Measurements from ENCODE around the gene MPRIP.
"Not testable (repeated sequence)": the region's sequence is repeated elsewhere in the genome, so short reads cannot be mapped to it uniquely, and the experiment has no call there.

MPRIP gene, protein sequence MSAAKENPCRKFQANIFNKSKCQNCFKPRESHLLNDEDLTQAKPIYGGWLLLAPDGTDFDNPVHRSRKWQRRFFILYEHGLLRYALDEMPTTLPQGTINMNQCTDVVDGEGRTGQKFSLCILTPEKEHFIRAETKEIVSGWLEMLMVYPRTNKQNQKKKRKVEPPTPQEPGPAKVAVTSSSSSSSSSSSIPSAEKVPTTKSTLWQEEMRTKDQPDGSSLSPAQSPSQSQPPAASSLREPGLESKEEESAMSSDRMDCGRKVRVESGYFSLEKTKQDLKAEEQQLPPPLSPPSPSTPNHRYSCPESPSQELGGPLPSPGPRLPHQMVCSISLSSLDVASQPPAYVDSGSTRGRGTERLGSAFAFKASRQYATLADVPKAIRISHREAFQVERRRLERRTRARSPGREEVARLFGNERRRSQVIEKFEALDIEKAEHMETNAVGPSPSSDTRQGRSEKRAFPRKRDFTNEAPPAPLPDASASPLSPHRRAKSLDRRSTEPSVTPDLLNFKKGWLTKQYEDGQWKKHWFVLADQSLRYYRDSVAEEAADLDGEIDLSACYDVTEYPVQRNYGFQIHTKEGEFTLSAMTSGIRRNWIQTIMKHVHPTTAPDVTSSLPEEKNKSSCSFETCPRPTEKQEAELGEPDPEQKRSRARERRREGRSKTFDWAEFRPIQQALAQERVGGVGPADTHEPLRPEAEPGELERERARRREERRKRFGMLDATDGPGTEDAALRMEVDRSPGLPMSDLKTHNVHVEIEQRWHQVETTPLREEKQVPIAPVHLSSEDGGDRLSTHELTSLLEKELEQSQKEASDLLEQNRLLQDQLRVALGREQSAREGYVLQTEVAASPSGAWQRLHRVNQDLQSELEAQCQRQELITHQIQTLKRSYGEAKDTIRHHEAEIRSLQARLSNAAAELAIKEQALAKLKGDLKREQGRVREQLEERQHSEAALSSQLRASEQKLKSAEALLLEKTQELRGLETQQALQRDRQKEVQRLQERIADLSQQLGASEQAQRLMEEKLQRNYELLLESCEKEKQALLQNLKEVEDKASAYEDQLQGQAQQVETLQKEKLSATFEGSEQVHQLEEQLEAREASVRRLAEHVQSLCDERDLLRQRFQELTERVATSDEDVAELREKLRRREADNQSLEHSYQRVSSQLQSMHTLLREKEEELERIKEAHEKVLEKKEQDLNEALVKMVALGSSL (N-terminal part only)

DNA sequence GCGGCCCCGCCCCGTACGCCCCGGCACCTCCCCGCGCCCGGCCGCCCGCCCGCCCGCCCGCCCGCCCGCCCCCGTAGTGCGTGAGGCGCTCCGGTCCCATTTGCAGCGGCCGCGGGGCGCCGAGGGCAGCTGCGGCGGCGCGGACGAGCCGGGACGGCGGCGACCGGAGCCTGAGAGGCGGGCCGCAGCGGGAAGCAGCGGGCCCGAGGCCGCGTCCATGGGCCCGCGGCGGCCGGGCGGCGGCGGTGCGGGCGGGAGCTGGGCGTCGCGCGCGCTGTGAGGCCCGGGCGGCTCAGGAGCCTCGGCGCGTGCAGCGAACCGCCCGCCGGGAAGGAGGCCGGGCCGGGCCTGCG lies at the start of gene MPRIP:
MPRIP (plus strand) TSS at position 74 of the 353 bp plus-strand sequence. CDS start 392 bp downstream, outside the sequence.
- H3K4me3 ChIP-seq (ENCODE audit: control insufficient read depth, low read depth, low read length), result peak within 1 kb of the TSS; percentile 71
- no peak for DNase-seq (ENCODE audit: low read depth)
- TF ChIP-seq, protein P1, sequence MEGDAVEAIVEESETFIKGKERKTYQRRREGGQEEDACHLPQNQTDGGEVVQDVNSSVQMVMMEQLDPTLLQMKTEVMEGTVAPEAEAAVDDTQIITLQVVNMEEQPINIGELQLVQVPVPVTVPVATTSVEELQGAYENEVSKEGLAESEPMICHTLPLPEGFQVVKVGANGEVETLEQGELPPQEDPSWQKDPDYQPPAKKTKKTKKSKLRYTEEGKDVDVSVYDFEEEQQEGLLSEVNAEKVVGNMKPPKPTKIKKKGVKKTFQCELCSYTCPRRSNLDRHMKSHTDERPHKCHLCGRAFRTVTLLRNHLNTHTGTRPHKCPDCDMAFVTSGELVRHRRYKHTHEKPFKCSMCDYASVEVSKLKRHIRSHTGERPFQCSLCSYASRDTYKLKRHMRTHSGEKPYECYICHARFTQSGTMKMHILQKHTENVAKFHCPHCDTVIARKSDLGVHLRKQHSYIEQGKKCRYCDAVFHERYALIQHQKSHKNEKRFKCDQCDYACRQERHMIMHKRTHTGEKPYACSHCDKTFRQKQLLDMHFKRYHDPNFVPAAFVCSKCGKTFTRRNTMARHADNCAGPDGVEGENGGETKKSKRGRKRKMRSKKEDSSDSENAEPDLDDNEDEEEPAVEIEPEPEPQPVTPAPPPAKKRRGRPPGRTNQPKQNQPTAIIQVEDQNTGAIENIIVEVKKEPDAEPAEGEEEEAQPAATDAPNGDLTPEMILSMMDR (conservative IDR thresholded peaks at IDR 0.05; ENCODE audit: control insufficient read depth, insufficient read depth, low read depth, low read length), result no peak

DNA sequence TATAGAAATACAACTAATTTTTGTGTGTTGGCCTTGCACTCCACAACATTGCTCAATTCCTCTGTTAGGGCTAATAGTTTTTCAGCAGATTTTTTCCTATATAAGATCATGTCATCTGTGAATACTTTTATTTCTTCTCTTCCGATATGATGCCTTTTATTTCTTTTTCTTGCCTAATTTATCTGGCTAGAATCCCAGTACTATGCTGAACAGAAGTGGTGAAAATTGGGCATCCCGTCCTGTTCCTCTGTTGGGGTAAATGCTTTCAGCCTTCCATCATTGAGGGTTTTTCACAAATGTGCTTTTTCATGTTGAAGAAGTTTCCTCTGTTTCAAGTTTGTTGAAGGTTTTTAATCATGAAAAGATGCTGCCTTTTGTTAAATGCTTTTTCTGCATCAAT lies 47.6 kb upstream of the MPRIP start:
- TF ChIP-seq, protein P1 (conservative IDR thresholded peaks at IDR 0.05; ENCODE audit: control insufficient read depth, insufficient read depth, low read depth, low read length), result no peak
- no peak overlapping the region for H3K4me3 ChIP-seq (ENCODE audit: control insufficient read depth, low read depth, low read length)
- DNase-seq (ENCODE audit: low read depth), result no peak

DNA sequence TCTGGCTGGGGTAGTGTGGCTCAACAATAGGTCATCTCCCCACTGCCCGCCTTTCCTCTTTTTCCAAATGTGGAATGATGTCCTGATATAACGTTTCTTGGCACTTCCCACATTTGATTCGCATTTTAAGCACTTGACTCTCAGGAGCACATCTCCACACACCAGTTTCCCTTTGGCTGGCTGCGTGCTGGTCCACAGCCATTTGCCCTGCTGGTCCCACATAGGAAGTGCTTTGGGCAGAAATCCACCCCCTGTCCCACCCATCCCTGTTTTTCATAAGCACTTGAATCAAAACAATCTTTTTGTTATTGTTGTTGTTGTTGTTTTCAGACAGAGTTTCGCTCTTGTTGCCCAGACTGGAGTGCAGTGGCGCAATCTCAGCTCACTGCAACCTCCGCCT lies 46.3 kb upstream of the MPRIP start:
- no peak overlapping the region for H3K4me3 ChIP-seq (ENCODE audit: control insufficient read depth, low read depth, low read length)
- no peak for DNase-seq (ENCODE audit: low read depth)
- TF ChIP-seq, protein P1 (conservative IDR thresholded peaks at IDR 0.05; ENCODE audit: control insufficient read depth, insufficient read depth, low read depth, low read length), result no peak

DNA sequence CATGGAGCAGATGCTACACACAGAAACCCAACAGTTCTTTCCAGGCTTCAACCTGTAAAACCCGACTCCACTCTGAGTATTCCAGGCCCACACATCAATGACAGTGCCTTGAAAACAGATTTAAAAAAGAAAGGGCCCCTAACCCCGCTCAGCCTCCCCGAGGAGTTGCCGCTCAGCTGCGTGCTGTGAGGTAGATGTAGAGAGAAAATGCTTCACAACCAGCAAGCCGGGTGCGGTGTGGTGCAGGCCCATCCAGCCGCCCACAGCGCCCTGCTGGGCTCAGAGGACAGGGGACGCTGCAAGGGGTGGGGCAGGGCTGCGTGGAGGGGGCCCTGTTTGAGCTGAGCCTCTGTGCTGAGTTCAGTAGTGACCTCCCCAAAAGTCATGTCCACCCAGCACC lies 45.5 kb upstream of the MPRIP start:
- DNase-seq (ENCODE audit: low read depth); H3K4me3 ChIP-seq (ENCODE audit: control insufficient read depth, low read depth, low read length): not testable (repeated sequence)

DNA sequence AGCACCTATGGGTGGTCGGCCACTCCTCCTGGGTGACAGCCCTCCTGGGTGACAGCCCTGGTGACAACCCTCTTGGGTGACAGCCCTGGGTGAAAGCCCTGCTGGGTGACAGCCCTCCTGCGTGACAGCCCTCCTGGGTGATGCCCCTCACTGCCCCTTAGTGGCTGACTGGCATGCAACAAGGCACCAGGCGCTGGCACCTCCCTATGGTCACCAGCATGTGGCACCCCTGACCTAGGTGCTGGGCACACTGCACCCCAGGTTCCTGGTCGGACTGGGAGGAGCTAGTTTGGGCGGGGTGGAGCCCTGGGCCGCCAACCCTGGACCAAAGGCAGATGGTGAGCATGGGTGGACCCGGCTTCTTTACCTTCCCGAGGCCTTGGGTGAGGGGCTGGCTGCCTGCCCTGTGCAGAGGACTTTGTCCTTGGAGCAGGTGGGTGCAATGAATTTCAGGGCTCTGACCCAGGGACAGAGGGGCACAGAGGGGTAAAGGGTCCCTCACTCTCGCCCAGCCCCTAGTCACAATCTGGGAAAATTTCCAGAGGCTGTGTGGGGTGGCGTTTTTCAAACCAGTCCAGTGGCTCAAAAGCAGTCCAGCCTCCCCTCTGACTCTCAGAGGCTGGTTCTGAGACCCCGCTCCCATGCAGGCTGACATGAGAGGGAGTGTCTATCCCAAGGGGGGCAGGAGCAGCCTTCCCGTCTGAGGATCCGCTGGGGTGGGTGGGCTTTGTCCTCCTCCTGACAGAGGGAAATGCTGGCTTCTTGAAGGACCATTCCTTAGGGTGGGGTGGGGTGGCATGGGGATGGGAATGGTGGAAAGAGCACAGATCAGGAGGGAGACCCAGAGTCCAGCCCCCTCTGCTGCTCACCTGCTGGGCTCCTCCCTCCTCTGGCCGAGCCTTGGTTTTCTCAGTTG lies 44.5 kb upstream of the MPRIP start:
- TF ChIP-seq, protein P1 (conservative IDR thresholded peaks at IDR 0.05; ENCODE audit: control insufficient read depth, insufficient read depth, low read depth, low read length), result peak; percentile 67
- no peak overlapping the region for H3K4me3 ChIP-seq (ENCODE audit: control insufficient read depth, low read depth, low read length)
- DNase-seq (ENCODE audit: low read depth), result peak; percentile 52

DNA sequence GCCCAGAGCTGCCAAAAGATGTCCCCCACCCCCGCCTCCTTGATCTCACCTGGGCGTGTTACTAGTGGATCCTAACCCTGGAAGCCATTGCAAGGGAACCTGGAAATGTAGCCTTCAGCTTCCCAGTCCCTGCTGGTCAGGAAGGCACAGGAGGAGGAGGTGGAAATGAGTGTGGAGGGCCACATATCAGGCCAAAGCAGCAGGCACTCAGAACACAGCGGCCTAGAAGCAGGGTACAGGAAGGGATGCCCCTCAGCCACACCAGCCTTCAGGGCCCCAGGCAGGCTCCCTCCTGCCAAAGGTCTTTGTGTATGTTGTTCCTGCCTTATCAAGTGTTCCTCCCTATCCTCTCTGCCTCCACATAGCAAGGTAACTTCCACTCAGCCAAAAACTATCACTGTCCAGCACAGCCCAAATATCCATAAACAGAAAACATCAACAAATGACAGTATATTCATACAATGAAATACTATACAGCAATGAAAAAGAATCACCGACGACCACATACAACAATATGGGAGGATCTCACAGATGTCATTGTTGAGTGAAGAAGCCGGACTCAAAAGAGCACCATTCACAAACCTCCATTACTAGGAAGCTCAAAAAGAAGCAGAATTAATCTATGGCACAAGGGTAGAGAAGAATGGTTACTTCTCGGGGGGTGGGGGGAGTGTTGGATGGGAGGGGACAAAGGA lies 42.2 kb upstream of the MPRIP start:
- DNase-seq (ENCODE audit: low read depth), result no peak
- no peak overlapping the region for H3K4me3 ChIP-seq (ENCODE audit: control insufficient read depth, low read depth, low read length)
- TF ChIP-seq, protein P1 (conservative IDR thresholded peaks at IDR 0.05; ENCODE audit: control insufficient read depth, insufficient read depth, low read depth, low read length), result no peak
